T-helper 17 cell (primary cell): Measurements from ENCODE around the gene ATXN7L1. TPM values are rescaled to one million over a fixed set of nuclear protein-coding genes. Genes with fewer than 3 reads are reported as not detected.
A peak's percentile ranks its signal among the peaks of the same experiment; 100 is the strongest.

Source experiments
- ATAC-seq: fragments of 150-1000 bp; cut with Tn5 transposase; 2 replicates; pipeline ENCODE4 v1.10.0; 2021; ENCODE audit warnings: mild to moderate bottlenecking, moderate library complexity
- DNase-seq, 3 donors: peaks; one replicate each; pipeline versions ENCODE4 v3.0.0 to v3.0.0-alpha.2; 2020 to 2021
- H3K9me3 ChIP-seq: one replicate; pipeline ENCODE4 v1.7.0; 2013; ENCODE audit warnings: low read length, mild to moderate bottlenecking; ENCODE audit not compliant: control insufficient read depth, poor library complexity, severe bottlenecking
- H3K27ac Mint-ChIP-seq: one replicate; pipeline ENCODE4 v1.8.0; 2022; ENCODE audit warnings: mild to moderate bottlenecking, moderate library complexity, mixed read lengths
- H3K27me3 Mint-ChIP-seq: one replicate; pipeline ENCODE4 v1.8.0; 2022; ENCODE audit warnings: mixed read lengths
- H3K36me3 Mint-ChIP-seq: one replicate; pipeline ENCODE4 v1.8.0; 2022; ENCODE audit warnings: low read depth, mixed read lengths
- H3K4me1 Mint-ChIP-seq: one replicate; pipeline ENCODE4 v1.8.0; 2022; ENCODE audit warnings: mild to moderate bottlenecking, mixed read lengths
- H3K4me3 Mint-ChIP-seq: one replicate; pipeline ENCODE4 v1.8.0; 2022; ENCODE audit warnings: mild to moderate bottlenecking, moderate library complexity, mixed read lengths
- total RNA-seq, 4 donors: library from RNA in 2 of 4; stranded (reverse) in 2 of 4; gene quantifications; one replicate each; pipeline ENCODE4 v1.2.3 and lab custom pipeline; 2022 to 2026

Gene ATXN7L1
- total RNA-seq, 2 donors from 2014 or later: 36.6 to 45.7 TPM

- Mint-ChIP-seq H3K4me3 (peak overlapping the region; percentile 47), H3K27ac (peak overlapping the region; percentile 82), H3K4me1 (peaks cover 49% of the 10 kb centered on the region), H3K27me3 (no peaks in the 10 kb centered on the region), H3K36me3 (peaks cover 2% of the 10 kb centered on the region)
- peak; percentile 28 for ATAC-seq
- H3K9me3 ChIP-seq: no peaks in the 10 kb centered on the region
- DNase-seq: peak in 1 of 3 donors; percentile 17
Observed at GRCh38 chr7:105806592-105807447, 69.6 kb downstream of the ATXN7L1 start.

GRCh38 chr7:105805447-105806019, 70.9 kb downstream of the ATXN7L1 start:
- ATAC-seq: no peak
- H3K9me3 ChIP-seq: no peaks in the 10 kb centered on the region
- no peaks in the 10 kb centered on the region for H3K27me3 Mint-ChIP-seq
- peaks cover 2% of the 10 kb centered on the region for H3K36me3 Mint-ChIP-seq
- peak overlapping the region; percentile 15 for H3K4me3 Mint-ChIP-seq
- no peak for DNase-seq
- peak overlapping the region; percentile 67 for H3K27ac Mint-ChIP-seq
- H3K4me1 Mint-ChIP-seq: peaks cover 47% of the 10 kb centered on the region

- H3K4me3 Mint-ChIP-seq: no peak overlapping the region
- peak overlapping the region; percentile 45 for H3K27ac Mint-ChIP-seq
- peaks cover 2% of the 10 kb centered on the region for H3K36me3 Mint-ChIP-seq
- DNase-seq: no peak
- no peak for ATAC-seq
- peaks cover 39% of the 10 kb centered on the region for H3K4me1 Mint-ChIP-seq
- no peaks in the 10 kb centered on the region for H3K27me3 Mint-ChIP-seq
- H3K9me3 ChIP-seq: no peaks in the 10 kb centered on the region
Observed at GRCh38 chr7:105803429-105803736, 73.0 kb downstream of the ATXN7L1 start.

GRCh38 chr7:105802604-105803428, 73.6 kb downstream of the ATXN7L1 start:
- Mint-ChIP-seq H3K4me1 (peaks cover 36% of the 10 kb centered on the region), H3K27me3 (no peaks in the 10 kb centered on the region), H3K27ac (peak overlapping the region; percentile 45), H3K4me3 (no peak overlapping the region), H3K36me3 (peaks cover 2% of the 10 kb centered on the region)
- no peaks in the 10 kb centered on the region for H3K9me3 ChIP-seq
- ATAC-seq (no peak), DNase-seq (no peak)

GRCh38 chr7:105800849-105801534, 75.4 kb downstream of the ATXN7L1 start:
- DNase-seq (no peak), ATAC-seq (no peak)
- H3K9me3 ChIP-seq: no peaks in the 10 kb centered on the region
- H3K27ac Mint-ChIP-seq: peak overlapping the region; percentile 11
- peaks cover 2% of the 10 kb centered on the region for H3K36me3 Mint-ChIP-seq
- H3K4me3 Mint-ChIP-seq: no peak overlapping the region
- no peaks in the 10 kb centered on the region for H3K27me3 Mint-ChIP-seq
- H3K4me1 Mint-ChIP-seq: peaks cover 24% of the 10 kb centered on the region

- DNase-seq (no peak), ATAC-seq (peak; percentile 41)
- Mint-ChIP-seq H3K27me3 (no peaks in the 10 kb centered on the region), H3K27ac (peak overlapping the region; percentile 11), H3K4me3 (no peak overlapping the region), H3K4me1 (peaks cover 18% of the 10 kb centered on the region), H3K36me3 (peaks cover 2% of the 10 kb centered on the region)
- no peaks in the 10 kb centered on the region for H3K9me3 ChIP-seq
Observed at GRCh38 chr7:105800442-105800841, 76.0 kb downstream of the ATXN7L1 start.

GRCh38 chr7:105799677-105800076, 76.7 kb downstream of the ATXN7L1 start:
- Mint-ChIP-seq H3K4me3 (peak overlapping the region; percentile 21), H3K4me1 (peaks cover 17% of the 10 kb centered on the region), H3K27ac (peak overlapping the region; percentile 11), H3K27me3 (no peaks in the 10 kb centered on the region), H3K36me3 (no peaks in the 10 kb centered on the region)
- DNase-seq (no peak), ATAC-seq (no peak)
- no peaks in the 10 kb centered on the region for H3K9me3 ChIP-seq

- Mint-ChIP-seq H3K4me3 (no peak overlapping the region), H3K27ac (no peak overlapping the region)
- no peak for ATAC-seq
Observed at GRCh38 chr7:105799006-105799405, 77.4 kb downstream of the ATXN7L1 start.

GRCh38 chr7:105797652-105798051, 78.7 kb downstream of the ATXN7L1 start:
- Mint-ChIP-seq H3K4me3 (no peak overlapping the region), H3K27ac (peak overlapping the region; percentile 66), H3K4me1 (peaks cover 21% of the 10 kb centered on the region), H3K27me3 (no peaks in the 10 kb centered on the region), H3K36me3 (no peaks in the 10 kb centered on the region)
- no peaks in the 10 kb centered on the region for H3K9me3 ChIP-seq
- no peak for ATAC-seq
- DNase-seq: no peak

More at GRCh38 chr7:105799006-105799405, 77.4 kb downstream of the ATXN7L1 start:
- H3K4me1 Mint-ChIP-seq: peaks cover 17% of the 10 kb centered on the region
- H3K9me3 ChIP-seq: no peaks in the 10 kb centered on the region
- no peak for DNase-seq
- H3K36me3 Mint-ChIP-seq: no peaks in the 10 kb centered on the region
- H3K27me3 Mint-ChIP-seq: no peaks in the 10 kb centered on the region

- DNase-seq: no peak
- Mint-ChIP-seq H3K4me1 (peaks cover 24% of the 10 kb centered on the region), H3K4me3 (no peak overlapping the region), H3K36me3 (no peaks in the 10 kb centered on the region), H3K27me3 (no peaks in the 10 kb centered on the region), H3K27ac (no peak overlapping the region)
- no peaks in the 10 kb centered on the region for H3K9me3 ChIP-seq
- ATAC-seq: no peak
Observed at GRCh38 chr7:105796365-105796764, 80.0 kb downstream of the ATXN7L1 start.

GRCh38 chr7:105794741-105795729, 81.4 kb downstream of the ATXN7L1 start:
- Mint-ChIP-seq H3K36me3 (no peaks in the 10 kb centered on the region), H3K27me3 (no peaks in the 10 kb centered on the region), H3K27ac (no peak overlapping the region), H3K4me3 (no peak overlapping the region), H3K4me1 (peaks cover 16% of the 10 kb centered on the region)
- H3K9me3 ChIP-seq: no peaks in the 10 kb centered on the region
- ATAC-seq: no peak
- DNase-seq: no peak
